BJ (cell line): ENCODE data around the gene PIGP. TPM values are rescaled to one million over a fixed set of nuclear protein-coding genes. Genes with fewer than 3 reads are reported as not detected.

Experiments used
- CTCF ChIA-PET: fragments of 350-600 bp; formaldehyde crosslinking; extraction: SDS; loops from one replicate; lab custom pipeline; 2021; ENCODE audit warnings: antibody characterized with exemption, inconsistent platforms; lab: Yijun Ruan, JAX
- POLR2A ChIA-PET: fragments of 300-600 bp; sonication (Branson Sonifier 250); formaldehyde crosslinking; extraction: SDS; loops from one replicate; lab custom pipeline; 2021; ENCODE audit warnings: antibody characterized with exemption; lab: Charles Lee
- DNase-seq: peaks from one replicate; pipeline ENCODE4 v3.0.0-alpha.2; 2011; ENCODE audit warnings: low read depth
- H3K27me3 ChIP-seq: 2 replicates; pipeline ENCODE4 v1.6.0; 2011; ENCODE audit warnings: low read length; ENCODE audit not compliant: control insufficient read depth, insufficient read depth
- H3K36me3 ChIP-seq: 2 replicates; pipeline ENCODE4 v1.5.1; 2011; ENCODE audit warnings: low read length; ENCODE audit not compliant: control insufficient read depth, insufficient read depth
- H3K4me3 ChIP-seq: 2 replicates; pipeline ENCODE4 v1.5.1; 2011; ENCODE audit warnings: low read depth, mild to moderate bottlenecking, control low read depth, low read length
- polyA plus RNA-seq: library from polyadenylated mRNA; depleted of rRNA; stranded (reverse); fragments of >200 nt; gene quantifications from 2 replicates; pipeline ENCODE4 v1.2.3, GENCODE V29; 2011
- TF ChIP-seq, protein P1 (sequence below): IDR thresholded peaks from 2 replicates; pipeline ENCODE4 v1.5.1; 2011; ENCODE audit warnings: low read depth, mild to moderate bottlenecking, control low read depth, inconsistent platforms, low read length, moderate library complexity; ENCODE audit not compliant: insufficient read depth

Gene PIGP
- polyA plus RNA-seq, 1 experiment: 13.8 TPM

DNA sequence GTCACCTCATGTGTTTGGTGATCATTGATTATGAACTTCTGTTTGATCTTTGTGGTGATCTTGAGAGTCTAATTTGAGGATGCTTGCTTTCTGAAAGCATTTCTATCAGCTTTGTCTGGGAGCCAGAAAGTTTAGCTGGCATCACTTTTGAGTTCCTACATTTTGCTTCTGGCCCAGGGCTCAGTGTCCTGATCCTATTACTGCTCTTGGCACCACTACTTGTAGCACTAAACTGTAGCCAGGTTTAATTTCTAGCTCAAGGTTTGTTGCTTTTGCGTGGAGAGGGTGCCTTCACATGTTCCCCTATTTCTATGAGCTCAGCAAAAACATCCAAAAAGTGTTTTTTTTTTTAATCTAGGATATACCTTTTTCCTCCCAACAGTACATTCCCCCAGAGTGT, 9.5 kb upstream of the PIGP start:
- ChIA-PET POLR2A (interaction anchor here (0.7 kb wide), 1 partner anchor 40 kb away, joined by 6 read pairs; no protein-coding TSS in a partner anchor), CTCF (interaction anchor here (0.9 to 1.9 kb wide), 3 partner anchors 72 to 105 kb away, joined by 3 to 8 read pairs (median 4); no protein-coding TSS in a partner anchor)
- DNase-seq: no peak

GRCh38 chr21:37079211-37079824, 6.4 kb upstream of the PIGP start:
- H3K4me3 ChIP-seq: no peak overlapping the region
- TF ChIP-seq, protein P1, sequence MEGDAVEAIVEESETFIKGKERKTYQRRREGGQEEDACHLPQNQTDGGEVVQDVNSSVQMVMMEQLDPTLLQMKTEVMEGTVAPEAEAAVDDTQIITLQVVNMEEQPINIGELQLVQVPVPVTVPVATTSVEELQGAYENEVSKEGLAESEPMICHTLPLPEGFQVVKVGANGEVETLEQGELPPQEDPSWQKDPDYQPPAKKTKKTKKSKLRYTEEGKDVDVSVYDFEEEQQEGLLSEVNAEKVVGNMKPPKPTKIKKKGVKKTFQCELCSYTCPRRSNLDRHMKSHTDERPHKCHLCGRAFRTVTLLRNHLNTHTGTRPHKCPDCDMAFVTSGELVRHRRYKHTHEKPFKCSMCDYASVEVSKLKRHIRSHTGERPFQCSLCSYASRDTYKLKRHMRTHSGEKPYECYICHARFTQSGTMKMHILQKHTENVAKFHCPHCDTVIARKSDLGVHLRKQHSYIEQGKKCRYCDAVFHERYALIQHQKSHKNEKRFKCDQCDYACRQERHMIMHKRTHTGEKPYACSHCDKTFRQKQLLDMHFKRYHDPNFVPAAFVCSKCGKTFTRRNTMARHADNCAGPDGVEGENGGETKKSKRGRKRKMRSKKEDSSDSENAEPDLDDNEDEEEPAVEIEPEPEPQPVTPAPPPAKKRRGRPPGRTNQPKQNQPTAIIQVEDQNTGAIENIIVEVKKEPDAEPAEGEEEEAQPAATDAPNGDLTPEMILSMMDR: peak; percentile 19; the same call in 1 of the 2 replicates
- no peaks in the 10 kb centered on the region for H3K36me3 ChIP-seq
- POLR2A ChIA-PET: no interaction called here
- DNase-seq: no peak
- CTCF ChIA-PET: no interaction called here
- no peaks in the 10 kb centered on the region for H3K27me3 ChIP-seq

More for the DNA sequence above, 9.5 kb upstream of the PIGP start:
- TF ChIP-seq, protein P1: no peak
- Histone ChIP-seq H3K4me3 (no peak overlapping the region), H3K36me3 (no peaks in the 10 kb centered on the region), H3K27me3 (no peaks in the 10 kb centered on the region)

DNA sequence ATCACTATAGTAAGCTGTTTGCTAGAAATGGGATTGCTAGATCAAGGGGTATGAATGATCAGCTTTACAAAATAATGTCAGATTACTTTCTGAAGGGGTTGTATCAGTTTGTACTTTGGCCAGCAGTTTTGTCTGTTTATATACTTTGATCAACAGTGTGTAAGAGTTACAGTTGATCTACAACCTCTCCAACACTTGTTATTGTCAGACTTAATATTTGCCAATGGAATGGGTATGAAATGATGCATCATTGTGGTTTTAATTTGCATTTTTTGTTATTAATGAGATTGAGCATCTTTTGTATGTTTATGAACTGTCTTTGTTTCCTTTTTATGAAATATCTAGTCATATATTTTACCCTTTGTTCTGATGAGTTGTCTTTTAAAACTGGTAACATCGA, 4.5 kb upstream of the PIGP start:
- CTCF ChIA-PET: no interaction called here
- no peaks in the 10 kb centered on the region for H3K27me3 ChIP-seq
- no peak overlapping the region for H3K4me3 ChIP-seq
- TF ChIP-seq, protein P1: no peak
- POLR2A ChIA-PET: no interaction called here
- H3K36me3 ChIP-seq: no peaks in the 10 kb centered on the region
- no peak for DNase-seq

GRCh38 chr21:37076087-37076850, 3.4 kb upstream of the PIGP start:
- POLR2A ChIA-PET: no interaction called here
- Histone ChIP-seq H3K27me3 (no peaks in the 10 kb centered on the region), H3K4me3 (no peak overlapping the region), H3K36me3 (no peaks in the 10 kb centered on the region)
- TF ChIP-seq, protein P1: no peak
- CTCF ChIA-PET: interaction anchor here (0.7 kb wide), 1 partner anchor 87 kb away, joined by 3 read pairs; no protein-coding TSS in a partner anchor
- DNase-seq: no peak

DNA sequence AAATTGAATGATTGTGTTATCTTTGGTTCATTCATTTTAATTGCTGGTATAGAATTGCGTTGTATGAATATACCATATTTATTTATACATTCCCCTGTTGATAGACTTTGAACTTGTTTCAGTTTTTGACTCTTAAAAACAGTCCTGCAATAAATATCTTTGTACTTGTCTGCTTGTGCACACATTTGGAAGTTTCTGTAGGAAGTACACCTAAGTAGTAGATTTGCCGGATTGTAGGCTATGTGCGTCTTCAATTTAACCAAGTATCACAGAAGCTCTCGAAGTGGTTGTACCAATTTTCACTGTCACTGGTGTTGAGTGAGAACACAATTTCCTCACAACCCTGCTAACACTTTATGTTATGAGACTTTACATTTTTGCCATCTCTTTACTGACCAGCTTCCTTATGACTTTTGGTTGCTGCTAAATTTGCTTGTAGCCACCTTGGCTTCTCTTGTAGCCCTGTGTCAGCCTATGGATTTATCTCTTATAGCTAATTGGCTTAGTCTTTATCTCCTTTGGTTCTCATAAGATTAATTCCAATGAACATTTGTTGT, 2.4 kb upstream of the PIGP start:
- ChIA-PET POLR2A (no interaction called here), CTCF (interaction anchor here (0.7 kb wide), 1 partner anchor 86 kb away, joined by 3 read pairs; no protein-coding TSS in a partner anchor)
- TF ChIP-seq, protein P1: no peak
- Histone ChIP-seq H3K4me3 (no peak overlapping the region), H3K36me3 (no peaks in the 10 kb centered on the region), H3K27me3 (no peaks in the 10 kb centered on the region)
- DNase-seq: no peak
